Neural crest cell (in vitro differentiated cells): ENCODE results near the gene SH3RF3. TPM values are rescaled to one million over a fixed set of nuclear protein-coding genes. Genes with fewer than 3 reads are reported as not detected.

Source experiments
- DNase-seq: peaks from one replicate; pipeline ENCODE4 v3.0.0; 2021; ENCODE audit warnings: low read depth, mixed read lengths, low spot score
- H3K27ac Mint-ChIP-seq: one replicate; pipeline ENCODE4 v1.8.0; 2021; ENCODE audit warnings: mild to moderate bottlenecking, mixed read lengths; ENCODE audit not compliant: unreplicated experiment
- H3K27me3 Mint-ChIP-seq: 2 replicates; pipeline ENCODE4 v1.8.0; 2021; ENCODE audit warnings: low read depth, mild to moderate bottlenecking, mixed read lengths
- H3K36me3 Mint-ChIP-seq: 2 replicates; pipeline ENCODE4 v1.8.0; 2021; ENCODE audit warnings: low read depth, mild to moderate bottlenecking, mixed read lengths
- H3K4me1 Mint-ChIP-seq: 2 replicates; pipeline ENCODE4 v1.8.0; 2021; ENCODE audit warnings: mixed read lengths
- H3K4me3 Mint-ChIP-seq: one replicate; pipeline ENCODE4 v1.8.0; 2021; ENCODE audit warnings: mild to moderate bottlenecking, mixed read lengths
- H3K9me3 Mint-ChIP-seq: 2 replicates; pipeline ENCODE4 v1.8.0; 2021; ENCODE audit warnings: mixed read lengths
- CTCF ChIP-seq: fragments of 200-600 bp; sonication (generic); conservative IDR thresholded peaks from 2 replicates; pipeline ENCODE4 v1.5.0; 2021; ENCODE audit warnings: antibody characterized with exemption, mild to moderate bottlenecking
- total RNA-seq: library from RNA; stranded (reverse); gene quantifications from 2 replicates; pipeline ENCODE4 v1.2.1, GENCODE V29; 2021

Gene SH3RF3
- total RNA-seq, 1 donor from 2014 or later = 0.70 TPM

DNA sequence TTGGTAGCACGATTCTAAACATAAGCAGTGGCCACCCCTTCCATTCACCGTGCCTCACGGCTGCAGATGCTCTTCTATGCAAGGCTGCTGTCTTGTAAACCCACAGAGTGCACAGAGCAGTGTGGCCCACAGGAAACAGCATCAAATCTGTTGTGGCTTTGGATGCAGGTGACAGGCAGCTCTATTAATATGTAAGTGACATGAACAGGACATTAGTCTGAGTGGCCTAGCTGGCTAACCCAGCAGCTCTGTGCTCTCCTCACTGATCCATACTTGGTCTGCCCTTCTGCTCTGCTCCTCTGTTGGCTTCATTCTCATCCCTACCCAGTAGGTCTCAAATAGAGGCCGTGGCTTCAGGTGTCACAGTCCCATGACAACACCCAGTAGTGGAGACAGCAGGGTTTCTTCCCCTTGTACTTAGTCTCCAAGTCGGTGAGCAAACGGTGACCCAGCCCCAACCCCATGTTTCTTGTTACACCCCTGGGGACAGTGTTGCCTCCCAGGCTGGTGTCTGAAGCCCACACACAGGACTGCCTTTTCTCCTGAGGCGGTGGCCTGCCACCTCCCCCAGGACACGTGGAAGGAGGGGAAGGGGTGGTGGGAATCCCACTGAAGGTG is 5.8 kb downstream of the SH3RF3 start:
- Mint-ChIP-seq H3K4me3 (no peak overlapping the region), H3K27me3 (peaks cover 65% of the 10 kb centered on the region), H3K27ac (no peak overlapping the region), H3K36me3 (no peaks in the 10 kb centered on the region), H3K4me1 (peaks cover 15% of the 10 kb centered on the region), H3K9me3 (no peaks in the 10 kb centered on the region)
- TF ChIP-seq CTCF = no peak
- DNase-seq = no peak

DNA sequence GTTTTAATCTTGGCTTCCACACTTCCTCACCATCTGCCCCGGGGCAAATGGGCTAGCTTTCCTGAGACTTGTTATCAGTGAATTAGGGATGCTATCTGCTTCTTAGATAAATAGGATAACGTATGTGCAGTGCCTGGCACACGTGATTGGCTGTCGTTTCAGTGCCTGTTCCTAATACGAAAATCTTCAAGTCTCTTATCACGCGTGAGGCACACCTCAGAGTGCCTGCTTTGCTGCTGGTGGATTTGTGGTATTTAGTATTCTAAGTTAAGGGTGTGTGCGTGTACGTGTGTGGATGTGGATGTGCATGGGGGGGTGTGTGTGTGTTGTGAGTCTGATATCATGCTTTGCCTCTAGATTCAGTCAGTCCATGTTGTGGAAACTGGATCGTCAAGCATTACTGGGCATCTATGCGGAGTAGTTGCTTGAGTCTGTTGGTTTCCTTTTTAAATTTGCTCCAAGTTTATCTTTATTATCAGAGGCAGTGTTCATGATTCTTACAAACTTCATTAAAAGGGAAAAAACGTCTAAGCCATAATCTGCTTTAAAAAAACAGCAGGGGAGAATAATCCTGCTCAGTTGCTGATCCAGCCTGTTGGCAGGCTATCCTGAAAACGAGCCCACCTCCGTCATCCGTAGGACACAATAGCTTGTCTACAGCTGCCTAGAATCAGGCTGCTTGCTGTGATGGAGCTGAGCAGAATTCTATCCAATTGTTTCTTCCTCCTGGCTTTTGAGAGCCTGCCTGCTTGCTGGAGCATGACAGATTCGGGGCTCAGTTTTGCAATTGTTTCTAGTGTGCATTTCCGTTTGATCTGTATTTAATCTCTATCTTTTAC is 6.6 kb downstream of the SH3RF3 start:
- Mint-ChIP-seq H3K9me3 (no peaks in the 10 kb centered on the region), H3K36me3 (no peaks in the 10 kb centered on the region), H3K4me3 (no peak overlapping the region), H3K27me3 (peaks cover 58% of the 10 kb centered on the region), H3K27ac (no peak overlapping the region), H3K4me1 (peaks cover 10% of the 10 kb centered on the region)
- no peak for TF ChIP-seq CTCF
- DNase-seq = no peak

- TF ChIP-seq CTCF = no peak
- DNase-seq = no peak
- no peaks in the 10 kb centered on the region for H3K9me3 Mint-ChIP-seq
- H3K4me3 Mint-ChIP-seq = no peak overlapping the region
- H3K4me1 Mint-ChIP-seq = peaks cover 10% of the 10 kb centered on the region
- no peaks in the 10 kb centered on the region for H3K36me3 Mint-ChIP-seq
- H3K27ac Mint-ChIP-seq = no peak overlapping the region
- H3K27me3 Mint-ChIP-seq = peaks cover 51% of the 10 kb centered on the region
These were observed 7.5 kb downstream of the SH3RF3 start for GRCh38 chr2:109136542-109136941.

GRCh38 chr2:109137616-109138015 is 8.6 kb downstream of the SH3RF3 start:
- H3K9me3 Mint-ChIP-seq = no peaks in the 10 kb centered on the region
- TF ChIP-seq CTCF = no peak
- DNase-seq = no peak
- no peak overlapping the region for H3K27ac Mint-ChIP-seq
- peaks cover 10% of the 10 kb centered on the region for H3K4me1 Mint-ChIP-seq
- no peaks in the 10 kb centered on the region for H3K36me3 Mint-ChIP-seq
- H3K4me3 Mint-ChIP-seq = no peak overlapping the region
- peaks cover 40% of the 10 kb centered on the region for H3K27me3 Mint-ChIP-seq

DNA sequence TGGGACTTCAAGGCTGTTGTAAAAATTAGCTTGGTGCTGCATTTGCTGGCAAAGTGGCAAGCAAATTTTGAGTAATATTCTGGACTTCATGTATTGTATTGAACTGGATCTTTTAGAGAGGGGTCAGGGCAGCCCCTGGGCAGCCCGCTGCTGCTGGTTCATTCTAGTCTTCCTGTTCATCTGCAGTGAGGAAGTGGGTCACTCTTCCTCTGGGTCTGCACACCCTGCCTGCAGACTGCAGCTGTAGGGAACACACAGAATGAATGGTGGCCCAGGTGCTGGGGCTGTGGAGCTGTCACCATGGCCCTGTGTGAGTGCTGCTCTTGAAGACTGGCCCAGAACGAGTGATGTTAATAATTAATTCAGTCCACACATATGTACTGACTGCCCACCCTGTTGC is 9.4 kb downstream of the SH3RF3 start:
- no peak for TF ChIP-seq CTCF
- Mint-ChIP-seq H3K4me1 (peaks cover 10% of the 10 kb centered on the region), H3K27ac (no peak overlapping the region), H3K9me3 (no peaks in the 10 kb centered on the region), H3K27me3 (peaks cover 35% of the 10 kb centered on the region), H3K4me3 (no peak overlapping the region), H3K36me3 (no peaks in the 10 kb centered on the region)
- DNase-seq = no peak
